Measurements from ENCODE around the gene HTT. TPM values are rescaled to one million over a fixed set of nuclear protein-coding genes. Genes with fewer than 3 reads are reported as not detected.

Gene HTT
- total RNA-seq, 1 experiment from 2014 or later = 85.4 TPM

DNA sequence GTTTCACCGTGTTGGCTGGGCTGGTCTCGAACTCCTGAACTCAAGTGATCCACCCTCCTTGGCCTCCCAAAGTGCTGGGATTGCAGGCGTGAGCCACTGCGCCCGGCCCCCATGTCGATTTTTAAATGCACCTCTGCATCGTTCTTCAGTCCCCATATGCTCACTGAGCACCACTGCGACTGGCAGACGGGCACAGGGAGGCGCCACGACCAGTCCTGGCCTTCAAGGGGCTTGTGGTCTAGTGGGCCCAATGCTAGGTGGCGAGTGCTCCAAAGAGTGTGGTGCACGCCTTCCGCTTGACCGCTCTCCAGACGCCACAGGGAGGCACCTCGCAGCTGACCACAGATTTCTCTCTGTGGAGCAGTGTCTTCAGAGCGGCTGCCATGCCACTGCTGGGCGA lies 162.8 kb downstream of the HTT start (continued):
- TF ChIP-seq, protein P1, sequence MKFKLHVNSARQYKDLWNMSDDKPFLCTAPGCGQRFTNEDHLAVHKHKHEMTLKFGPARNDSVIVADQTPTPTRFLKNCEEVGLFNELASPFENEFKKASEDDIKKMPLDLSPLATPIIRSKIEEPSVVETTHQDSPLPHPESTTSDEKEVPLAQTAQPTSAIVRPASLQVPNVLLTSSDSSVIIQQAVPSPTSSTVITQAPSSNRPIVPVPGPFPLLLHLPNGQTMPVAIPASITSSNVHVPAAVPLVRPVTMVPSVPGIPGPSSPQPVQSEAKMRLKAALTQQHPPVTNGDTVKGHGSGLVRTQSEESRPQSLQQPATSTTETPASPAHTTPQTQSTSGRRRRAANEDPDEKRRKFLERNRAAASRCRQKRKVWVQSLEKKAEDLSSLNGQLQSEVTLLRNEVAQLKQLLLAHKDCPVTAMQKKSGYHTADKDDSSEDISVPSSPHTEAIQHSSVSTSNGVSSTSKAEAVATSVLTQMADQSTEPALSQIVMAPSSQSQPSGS (CRISPR knock-in tag; IDR thresholded peaks at IDR 0.05; ENCODE audit: borderline replicate concordance, low read depth) = no peak
- TF ChIP-seq, protein P2, sequence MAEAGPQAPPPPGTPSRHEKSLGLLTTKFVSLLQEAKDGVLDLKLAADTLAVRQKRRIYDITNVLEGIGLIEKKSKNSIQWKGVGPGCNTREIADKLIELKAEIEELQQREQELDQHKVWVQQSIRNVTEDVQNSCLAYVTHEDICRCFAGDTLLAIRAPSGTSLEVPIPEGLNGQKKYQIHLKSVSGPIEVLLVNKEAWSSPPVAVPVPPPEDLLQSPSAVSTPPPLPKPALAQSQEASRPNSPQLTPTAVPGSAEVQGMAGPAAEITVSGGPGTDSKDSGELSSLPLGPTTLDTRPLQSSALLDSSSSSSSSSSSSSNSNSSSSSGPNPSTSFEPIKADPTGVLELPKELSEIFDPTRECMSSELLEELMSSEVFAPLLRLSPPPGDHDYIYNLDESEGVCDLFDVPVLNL (CRISPR knock-in tag; IDR thresholded peaks at IDR 0.05; ENCODE audit: borderline replicate concordance, low read depth) = no peak
- TF ChIP-seq GABPB1 (CRISPR knock-in tag; IDR thresholded peaks at IDR 0.05) (no peak), RORB (CRISPR knock-in tag; IDR thresholded peaks at IDR 0.05) (no peak), JAZF1 (CRISPR knock-in tag; IDR thresholded peaks at IDR 0.05) (no peak), ZNF138 (CRISPR knock-in tag; conservative IDR thresholded peaks at IDR 0.05) (no peak), FOXK1 (CRISPR knock-in tag; IDR thresholded peaks at IDR 0.05) (no peak), CREB1 (CRISPR knock-in tag; IDR thresholded peaks at IDR 0.05) (no peak)
- TF ChIP-seq, protein P3, sequence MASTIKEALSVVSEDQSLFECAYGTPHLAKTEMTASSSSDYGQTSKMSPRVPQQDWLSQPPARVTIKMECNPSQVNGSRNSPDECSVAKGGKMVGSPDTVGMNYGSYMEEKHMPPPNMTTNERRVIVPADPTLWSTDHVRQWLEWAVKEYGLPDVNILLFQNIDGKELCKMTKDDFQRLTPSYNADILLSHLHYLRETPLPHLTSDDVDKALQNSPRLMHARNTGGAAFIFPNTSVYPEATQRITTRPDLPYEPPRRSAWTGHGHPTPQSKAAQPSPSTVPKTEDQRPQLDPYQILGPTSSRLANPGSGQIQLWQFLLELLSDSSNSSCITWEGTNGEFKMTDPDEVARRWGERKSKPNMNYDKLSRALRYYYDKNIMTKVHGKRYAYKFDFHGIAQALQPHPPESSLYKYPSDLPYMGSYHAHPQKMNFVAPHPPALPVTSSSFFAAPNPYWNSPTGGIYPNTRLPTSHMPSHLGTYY (CRISPR knock-in tag; IDR thresholded peaks at IDR 0.05) = no peak
- TF ChIP-seq, protein P4, sequence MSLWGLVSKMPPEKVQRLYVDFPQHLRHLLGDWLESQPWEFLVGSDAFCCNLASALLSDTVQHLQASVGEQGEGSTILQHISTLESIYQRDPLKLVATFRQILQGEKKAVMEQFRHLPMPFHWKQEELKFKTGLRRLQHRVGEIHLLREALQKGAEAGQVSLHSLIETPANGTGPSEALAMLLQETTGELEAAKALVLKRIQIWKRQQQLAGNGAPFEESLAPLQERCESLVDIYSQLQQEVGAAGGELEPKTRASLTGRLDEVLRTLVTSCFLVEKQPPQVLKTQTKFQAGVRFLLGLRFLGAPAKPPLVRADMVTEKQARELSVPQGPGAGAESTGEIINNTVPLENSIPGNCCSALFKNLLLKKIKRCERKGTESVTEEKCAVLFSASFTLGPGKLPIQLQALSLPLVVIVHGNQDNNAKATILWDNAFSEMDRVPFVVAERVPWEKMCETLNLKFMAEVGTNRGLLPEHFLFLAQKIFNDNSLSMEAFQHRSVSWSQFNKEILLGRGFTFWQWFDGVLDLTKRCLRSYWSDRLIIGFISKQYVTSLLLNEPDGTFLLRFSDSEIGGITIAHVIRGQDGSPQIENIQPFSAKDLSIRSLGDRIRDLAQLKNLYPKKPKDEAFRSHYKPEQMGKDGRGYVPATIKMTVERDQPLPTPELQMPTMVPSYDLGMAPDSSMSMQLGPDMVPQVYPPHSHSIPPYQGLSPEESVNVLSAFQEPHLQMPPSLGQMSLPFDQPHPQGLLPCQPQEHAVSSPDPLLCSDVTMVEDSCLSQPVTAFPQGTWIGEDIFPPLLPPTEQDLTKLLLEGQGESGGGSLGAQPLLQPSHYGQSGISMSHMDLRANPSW (CRISPR knock-in tag; conservative IDR thresholded peaks at IDR 0.05; ENCODE audit: low read depth) = no peak
- TF ChIP-seq, protein P5, sequence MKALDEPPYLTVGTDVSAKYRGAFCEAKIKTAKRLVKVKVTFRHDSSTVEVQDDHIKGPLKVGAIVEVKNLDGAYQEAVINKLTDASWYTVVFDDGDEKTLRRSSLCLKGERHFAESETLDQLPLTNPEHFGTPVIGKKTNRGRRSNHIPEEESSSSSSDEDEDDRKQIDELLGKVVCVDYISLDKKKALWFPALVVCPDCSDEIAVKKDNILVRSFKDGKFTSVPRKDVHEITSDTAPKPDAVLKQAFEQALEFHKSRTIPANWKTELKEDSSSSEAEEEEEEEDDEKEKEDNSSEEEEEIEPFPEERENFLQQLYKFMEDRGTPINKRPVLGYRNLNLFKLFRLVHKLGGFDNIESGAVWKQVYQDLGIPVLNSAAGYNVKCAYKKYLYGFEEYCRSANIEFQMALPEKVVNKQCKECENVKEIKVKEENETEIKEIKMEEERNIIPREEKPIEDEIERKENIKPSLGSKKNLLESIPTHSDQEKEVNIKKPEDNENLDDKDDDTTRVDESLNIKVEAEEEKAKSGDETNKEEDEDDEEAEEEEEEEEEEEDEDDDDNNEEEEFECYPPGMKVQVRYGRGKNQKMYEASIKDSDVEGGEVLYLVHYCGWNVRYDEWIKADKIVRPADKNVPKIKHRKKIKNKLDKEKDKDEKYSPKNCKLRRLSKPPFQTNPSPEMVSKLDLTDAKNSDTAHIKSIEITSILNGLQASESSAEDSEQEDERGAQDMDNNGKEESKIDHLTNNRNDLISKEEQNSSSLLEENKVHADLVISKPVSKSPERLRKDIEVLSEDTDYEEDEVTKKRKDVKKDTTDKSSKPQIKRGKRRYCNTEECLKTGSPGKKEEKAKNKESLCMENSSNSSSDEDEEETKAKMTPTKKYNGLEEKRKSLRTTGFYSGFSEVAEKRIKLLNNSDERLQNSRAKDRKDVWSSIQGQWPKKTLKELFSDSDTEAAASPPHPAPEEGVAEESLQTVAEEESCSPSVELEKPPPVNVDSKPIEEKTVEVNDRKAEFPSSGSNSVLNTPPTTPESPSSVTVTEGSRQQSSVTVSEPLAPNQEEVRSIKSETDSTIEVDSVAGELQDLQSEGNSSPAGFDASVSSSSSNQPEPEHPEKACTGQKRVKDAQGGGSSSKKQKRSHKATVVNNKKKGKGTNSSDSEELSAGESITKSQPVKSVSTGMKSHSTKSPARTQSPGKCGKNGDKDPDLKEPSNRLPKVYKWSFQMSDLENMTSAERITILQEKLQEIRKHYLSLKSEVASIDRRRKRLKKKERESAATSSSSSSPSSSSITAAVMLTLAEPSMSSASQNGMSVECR (CRISPR knock-in tag; IDR thresholded peaks at IDR 0.05; ENCODE audit: borderline replicate concordance) = no peak

DNA sequence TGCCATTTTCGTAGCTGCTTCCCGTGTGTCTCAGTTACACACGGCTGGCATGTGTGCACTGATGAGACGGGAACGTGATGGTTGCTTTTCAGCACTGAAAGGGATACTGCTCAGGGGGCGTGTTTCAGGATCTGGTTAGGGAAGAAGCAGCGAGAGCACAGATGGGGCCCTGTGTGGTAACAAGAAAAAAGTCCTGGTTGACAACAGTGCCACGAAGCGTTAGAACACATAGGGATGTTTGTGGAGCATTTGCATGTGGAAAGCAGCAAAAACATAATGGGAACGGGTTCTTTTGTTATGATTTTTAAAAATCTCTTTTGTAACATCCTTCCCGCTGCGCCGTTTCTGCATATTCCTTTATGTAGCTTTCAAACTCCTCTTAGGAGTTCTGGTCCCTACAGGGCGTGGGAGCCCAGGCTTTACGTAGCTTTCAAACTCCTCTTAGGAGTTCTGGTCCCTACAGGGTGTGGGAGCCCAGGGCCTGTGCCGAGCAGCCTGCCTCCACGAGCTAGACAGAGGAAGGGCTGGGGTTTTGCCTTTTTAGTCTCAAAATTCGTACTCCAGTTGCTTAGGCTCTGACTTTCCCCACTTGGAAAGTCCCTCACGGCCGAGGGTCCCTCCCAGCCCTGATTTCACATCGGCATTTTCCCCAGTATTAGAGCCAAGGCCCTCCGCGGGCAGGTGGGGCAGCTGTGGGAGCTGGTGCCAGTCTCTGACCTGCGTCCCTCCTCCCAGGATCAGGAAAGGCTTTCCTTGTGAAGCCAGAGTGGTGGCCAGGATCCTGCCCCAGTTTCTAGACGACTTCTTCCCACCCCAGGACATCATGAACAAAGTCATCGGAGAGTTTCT lies 163.5 kb downstream of the HTT start:
- ATAC-seq (peak; percentile 71), DNase-seq (ENCODE audit: low spot score) (no peak)
- ChIA-PET CTCF (interaction anchor here (0.7 to 1.1 kb wide), 3 partner anchors 81 to 87 kb away, joined by 3 to 6 read pairs (median 3); no protein-coding TSS in a partner anchor), POLR2A (no interaction called here)
- Mint-ChIP-seq H3K4me1 (peaks cover 31% of the 10 kb centered on the region), H3K36me3 (peaks cover 48% of the 10 kb centered on the region), H3K27ac (peak overlapping the region; percentile 49; the same call in 1 of the 2 replicates), H3K4me3 (no peak overlapping the region), H3K9me3 (no peaks in the 10 kb centered on the region), H3K27me3 (ENCODE audit: low read depth) (peaks cover 20% of the 10 kb centered on the region)
- TF ChIP-seq, protein P4 (CRISPR knock-in tag; conservative IDR thresholded peaks at IDR 0.05; ENCODE audit: low read depth) = no peak
- no peak for TF ChIP-seq FOXP1 (CRISPR knock-in tag; IDR thresholded peaks at IDR 0.05; ENCODE audit: borderline replicate concordance)
- no peak for TF ChIP-seq GABPB1 (CRISPR knock-in tag; IDR thresholded peaks at IDR 0.05)
- TF ChIP-seq, protein P6, sequence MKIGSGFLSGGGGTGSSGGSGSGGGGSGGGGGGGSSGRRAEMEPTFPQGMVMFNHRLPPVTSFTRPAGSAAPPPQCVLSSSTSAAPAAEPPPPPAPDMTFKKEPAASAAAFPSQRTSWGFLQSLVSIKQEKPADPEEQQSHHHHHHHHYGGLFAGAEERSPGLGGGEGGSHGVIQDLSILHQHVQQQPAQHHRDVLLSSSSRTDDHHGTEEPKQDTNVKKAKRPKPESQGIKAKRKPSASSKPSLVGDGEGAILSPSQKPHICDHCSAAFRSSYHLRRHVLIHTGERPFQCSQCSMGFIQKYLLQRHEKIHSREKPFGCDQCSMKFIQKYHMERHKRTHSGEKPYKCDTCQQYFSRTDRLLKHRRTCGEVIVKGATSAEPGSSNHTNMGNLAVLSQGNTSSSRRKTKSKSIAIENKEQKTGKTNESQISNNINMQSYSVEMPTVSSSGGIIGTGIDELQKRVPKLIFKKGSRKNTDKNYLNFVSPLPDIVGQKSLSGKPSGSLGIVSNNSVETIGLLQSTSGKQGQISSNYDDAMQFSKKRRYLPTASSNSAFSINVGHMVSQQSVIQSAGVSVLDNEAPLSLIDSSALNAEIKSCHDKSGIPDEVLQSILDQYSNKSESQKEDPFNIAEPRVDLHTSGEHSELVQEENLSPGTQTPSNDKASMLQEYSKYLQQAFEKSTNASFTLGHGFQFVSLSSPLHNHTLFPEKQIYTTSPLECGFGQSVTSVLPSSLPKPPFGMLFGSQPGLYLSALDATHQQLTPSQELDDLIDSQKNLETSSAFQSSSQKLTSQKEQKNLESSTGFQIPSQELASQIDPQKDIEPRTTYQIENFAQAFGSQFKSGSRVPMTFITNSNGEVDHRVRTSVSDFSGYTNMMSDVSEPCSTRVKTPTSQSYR (CRISPR knock-in tag; IDR thresholded peaks at IDR 0.05) = no peak
- TF ChIP-seq ZNF396 (CRISPR knock-in tag; IDR thresholded peaks at IDR 0.05; ENCODE audit: borderline replicate concordance) = no peak
- no peak for TF ChIP-seq ZNF263 (CRISPR knock-in tag; IDR thresholded peaks at IDR 0.05; ENCODE audit: low read depth)

Measured in WTC11 (cell line).